IMR-90 (cell line): ENCODE measurements around the gene FOXO3.

Experiments used
- CTCF ChIP-seq: conservative IDR thresholded peaks from 2 replicates; pipeline ENCODE4 v1.5.1; 2012; ENCODE audit warnings: mild to moderate bottlenecking, low read depth, low read length, improper control_type of control experiment
- MXI1 ChIP-seq: IDR thresholded peaks from 2 replicates; pipeline ENCODE4 v1.6.1; 2012; ENCODE audit warnings: low read depth, mild to moderate bottlenecking, low read length, moderate library complexity, borderline replicate concordance
- RAD21 ChIP-seq: IDR thresholded peaks from 2 replicates; pipeline ENCODE4 v1.6.1; 2012; ENCODE audit warnings: low read length, improper control_type of control experiment
- RCOR1 ChIP-seq: IDR thresholded peaks from 2 replicates; pipeline ENCODE4 v1.6.1; 2012; ENCODE audit warnings: mild to moderate bottlenecking, low read length, improper control_type of control experiment; ENCODE audit not compliant: insufficient replicate concordance

DNA sequence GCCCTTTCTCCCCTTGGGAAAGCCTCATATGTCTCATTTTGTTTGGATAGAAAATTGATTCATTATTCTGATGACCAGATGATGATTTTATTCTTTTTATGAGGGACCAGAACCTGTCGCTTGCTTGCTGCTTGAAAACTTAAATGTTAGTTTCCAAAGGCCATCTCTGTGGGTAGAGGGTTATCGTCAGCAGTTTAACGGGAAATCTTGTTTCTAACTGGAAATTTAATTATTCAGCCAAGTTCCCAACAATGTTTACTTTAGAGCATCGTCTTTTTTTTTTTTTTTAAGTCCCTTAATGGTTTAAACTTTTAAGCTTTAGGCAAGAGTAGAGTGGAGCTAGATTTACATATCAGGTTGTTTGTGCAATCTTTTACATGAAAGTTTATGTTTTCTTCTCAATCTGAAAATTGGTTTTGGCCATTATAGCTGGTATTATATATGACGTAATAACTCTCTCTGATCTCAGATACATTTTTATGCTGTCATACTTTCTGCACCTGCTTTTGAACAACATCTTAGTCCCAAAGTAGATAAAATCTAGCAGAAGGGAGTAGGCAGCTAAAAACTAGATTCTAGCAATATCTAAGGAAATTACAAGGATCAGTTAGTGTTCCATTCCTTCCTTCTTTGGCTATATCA lies 93.9 kb downstream of the FOXO3 start:
- no peak for TF ChIP-seq CTCF
- TF ChIP-seq RCOR1, result no peak
- TF ChIP-seq RAD21, result no peak
- TF ChIP-seq MXI1, result no peak
